Chondrocyte (in vitro differentiated cells): ENCODE measurements around the gene SYMPK. TPM values are rescaled to one million over a fixed set of nuclear protein-coding genes. Genes with fewer than 3 reads are reported as not detected.

Experiments used
- DNase-seq: peaks from one replicate; pipeline ENCODE4 v3.0.0; 2021; ENCODE audit warnings: mixed read lengths, low spot score
- H3K27ac Mint-ChIP-seq: one replicate; pipeline ENCODE4 v1.8.0; 2021; ENCODE audit warnings: mild to moderate bottlenecking, moderate library complexity, mixed read lengths; ENCODE audit not compliant: unreplicated experiment
- H3K27me3 Mint-ChIP-seq: 2 replicates; pipeline ENCODE4 v1.8.0; 2021; ENCODE audit warnings: low read depth, mixed read lengths
- H3K36me3 Mint-ChIP-seq: 2 replicates; pipeline ENCODE4 v1.8.0; 2021; ENCODE audit warnings: low read depth, mixed read lengths
- H3K4me1 Mint-ChIP-seq: 2 replicates; pipeline ENCODE4 v1.8.0; 2021; ENCODE audit warnings: low read depth, mild to moderate bottlenecking, mixed read lengths
- H3K4me3 Mint-ChIP-seq: one replicate; pipeline ENCODE4 v1.8.0; 2021; ENCODE audit warnings: mild to moderate bottlenecking, moderate library complexity, mixed read lengths; ENCODE audit not compliant: unreplicated experiment
- H3K9me3 Mint-ChIP-seq: 2 replicates; pipeline ENCODE4 v1.8.0; 2021; ENCODE audit warnings: low read depth, mixed read lengths
- total RNA-seq: library from RNA; stranded (reverse); gene quantifications from 3 replicates; pipeline ENCODE4 v1.2.1, GENCODE V29; 2021
- TF ChIP-seq, protein P1 (sequence below): fragments of 200-600 bp; sonication (generic); IDR thresholded peaks from 2 replicates; pipeline ENCODE4 v1.5.0; 2021; ENCODE audit warnings: antibody characterized with exemption, mild to moderate bottlenecking, moderate library complexity

SYMPK gene
- total RNA-seq, 1 donor from 2014 or later, result 56.5 TPM

DNA sequence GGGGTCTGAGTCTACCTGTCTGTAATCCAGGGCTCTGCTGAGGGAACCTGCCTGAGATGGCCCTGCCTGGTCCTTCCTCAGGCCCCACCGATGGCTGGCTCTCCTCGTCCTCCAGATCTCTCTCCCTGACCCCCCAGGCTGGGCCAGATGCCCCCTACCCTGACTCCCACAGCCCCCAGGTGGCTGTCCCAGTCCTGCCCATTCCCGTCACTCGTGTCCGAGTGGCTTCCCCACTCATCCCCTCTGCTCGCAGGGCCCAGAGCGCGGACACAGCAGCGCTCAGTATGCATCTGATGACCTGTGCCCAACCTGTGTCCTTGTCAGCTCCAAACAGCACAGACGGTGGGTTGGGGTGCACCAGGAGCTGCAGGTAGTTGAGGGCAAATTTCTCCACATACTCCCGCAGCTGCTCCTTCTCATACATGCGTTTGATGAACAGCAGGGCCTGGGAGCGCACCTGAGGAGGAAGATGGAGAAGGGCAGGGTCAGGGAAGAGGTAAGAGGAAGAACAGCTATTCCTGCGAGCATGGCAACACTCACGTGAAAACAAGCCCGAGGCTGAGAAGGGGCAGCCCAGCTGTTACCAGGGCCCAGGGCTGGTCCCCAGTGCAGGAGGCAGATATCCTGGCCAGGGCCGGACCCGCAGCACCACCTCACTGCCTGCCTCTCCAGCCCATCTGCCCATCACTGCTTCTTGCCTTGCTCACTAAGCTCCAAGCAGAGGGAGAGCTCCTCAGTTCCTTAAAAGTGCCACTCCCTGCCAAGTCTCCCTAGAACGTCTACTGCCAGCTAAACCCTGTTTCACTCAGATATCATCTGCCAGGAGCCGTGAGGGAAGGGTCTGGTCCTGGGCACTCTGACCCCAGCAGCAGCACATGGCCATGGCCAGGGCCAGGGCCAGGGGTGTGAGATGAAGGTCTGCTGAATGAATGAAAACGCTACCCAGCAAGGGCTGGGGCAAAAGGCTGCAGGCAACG, 36.7 kb downstream of the SYMPK start:
- Mint-ChIP-seq H3K27ac (no peak overlapping the region), H3K27me3 (no peaks in the 10 kb centered on the region), H3K9me3 (no peaks in the 10 kb centered on the region), H3K4me3 (no peak overlapping the region), H3K4me1 (peaks cover 19% of the 10 kb centered on the region), H3K36me3 (peaks cover 42% of the 10 kb centered on the region)
- peak; percentile 86 for DNase-seq
- TF ChIP-seq, protein P1, sequence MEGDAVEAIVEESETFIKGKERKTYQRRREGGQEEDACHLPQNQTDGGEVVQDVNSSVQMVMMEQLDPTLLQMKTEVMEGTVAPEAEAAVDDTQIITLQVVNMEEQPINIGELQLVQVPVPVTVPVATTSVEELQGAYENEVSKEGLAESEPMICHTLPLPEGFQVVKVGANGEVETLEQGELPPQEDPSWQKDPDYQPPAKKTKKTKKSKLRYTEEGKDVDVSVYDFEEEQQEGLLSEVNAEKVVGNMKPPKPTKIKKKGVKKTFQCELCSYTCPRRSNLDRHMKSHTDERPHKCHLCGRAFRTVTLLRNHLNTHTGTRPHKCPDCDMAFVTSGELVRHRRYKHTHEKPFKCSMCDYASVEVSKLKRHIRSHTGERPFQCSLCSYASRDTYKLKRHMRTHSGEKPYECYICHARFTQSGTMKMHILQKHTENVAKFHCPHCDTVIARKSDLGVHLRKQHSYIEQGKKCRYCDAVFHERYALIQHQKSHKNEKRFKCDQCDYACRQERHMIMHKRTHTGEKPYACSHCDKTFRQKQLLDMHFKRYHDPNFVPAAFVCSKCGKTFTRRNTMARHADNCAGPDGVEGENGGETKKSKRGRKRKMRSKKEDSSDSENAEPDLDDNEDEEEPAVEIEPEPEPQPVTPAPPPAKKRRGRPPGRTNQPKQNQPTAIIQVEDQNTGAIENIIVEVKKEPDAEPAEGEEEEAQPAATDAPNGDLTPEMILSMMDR, result no peak

DNA sequence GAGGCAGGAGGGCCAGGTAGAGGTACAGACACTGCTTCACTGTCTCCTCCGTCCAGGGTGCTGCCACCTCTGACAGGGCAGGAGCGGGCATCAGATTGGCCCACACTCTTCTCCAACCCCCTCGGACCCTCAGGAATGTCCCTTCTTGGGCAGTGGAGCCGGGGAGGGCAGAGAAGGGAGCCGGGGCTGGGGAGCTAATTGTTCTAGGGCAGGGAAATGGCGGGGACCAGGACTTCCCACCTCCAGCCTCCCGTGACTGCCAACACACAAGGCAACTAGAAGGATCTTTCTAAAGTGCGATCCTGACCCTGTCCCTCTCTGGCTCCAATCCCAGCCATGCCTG, 37.7 kb downstream of the SYMPK start:
- H3K36me3 Mint-ChIP-seq, result peaks cover 40% of the 10 kb centered on the region
- H3K9me3 Mint-ChIP-seq, result no peaks in the 10 kb centered on the region
- no peak overlapping the region for H3K27ac Mint-ChIP-seq

DNA sequence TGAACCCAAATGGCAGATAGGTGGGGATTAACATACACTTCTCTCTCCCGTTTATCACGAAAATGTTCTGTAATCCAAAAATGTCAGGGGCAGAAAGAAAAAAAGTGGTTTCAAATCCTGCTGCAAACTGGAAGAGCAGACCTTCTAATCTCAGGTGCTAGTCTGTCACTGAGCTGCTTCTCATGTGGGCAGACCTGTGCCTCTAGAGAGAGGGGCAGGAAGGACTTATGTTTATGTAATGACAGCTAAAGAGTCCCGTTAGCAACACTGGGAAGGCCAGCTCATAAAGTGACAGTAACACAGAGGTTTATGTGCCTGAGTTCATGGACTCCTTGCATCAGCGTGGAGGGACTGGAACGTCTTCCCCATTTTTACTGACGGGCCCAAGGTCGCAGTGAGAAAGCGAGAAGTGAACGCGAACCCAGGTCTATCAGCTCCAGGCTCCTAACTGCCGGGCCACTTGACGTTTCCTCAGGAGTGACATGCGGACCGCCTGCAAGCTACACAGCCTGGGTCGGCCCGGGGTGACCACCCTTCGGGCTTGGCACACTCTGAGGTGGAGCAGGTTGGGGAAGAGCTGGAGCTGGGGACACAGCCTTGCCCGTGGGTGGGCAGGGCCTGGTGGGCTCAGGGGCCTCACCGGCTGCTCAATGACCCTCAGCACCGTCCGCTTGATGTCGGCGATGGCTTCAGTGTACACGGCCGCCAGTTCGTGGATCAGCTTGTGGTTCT, 38.2 kb downstream of the SYMPK start:
- peak; percentile 87 for DNase-seq
- no peaks in the 10 kb centered on the region for H3K9me3 Mint-ChIP-seq
- no peak overlapping the region for H3K4me3 Mint-ChIP-seq
- TF ChIP-seq, protein P1, result no peak
- no peak overlapping the region for H3K27ac Mint-ChIP-seq
- H3K36me3 Mint-ChIP-seq, result peaks cover 39% of the 10 kb centered on the region
- H3K27me3 Mint-ChIP-seq, result no peaks in the 10 kb centered on the region
- H3K4me1 Mint-ChIP-seq, result peaks cover 19% of the 10 kb centered on the region

More for the DNA sequence above, 37.7 kb downstream of the SYMPK start:
- Mint-ChIP-seq H3K4me1 (peaks cover 19% of the 10 kb centered on the region), H3K27me3 (no peaks in the 10 kb centered on the region), H3K4me3 (no peak overlapping the region)
- no peak for DNase-seq
- TF ChIP-seq, protein P1, result no peak

DNA sequence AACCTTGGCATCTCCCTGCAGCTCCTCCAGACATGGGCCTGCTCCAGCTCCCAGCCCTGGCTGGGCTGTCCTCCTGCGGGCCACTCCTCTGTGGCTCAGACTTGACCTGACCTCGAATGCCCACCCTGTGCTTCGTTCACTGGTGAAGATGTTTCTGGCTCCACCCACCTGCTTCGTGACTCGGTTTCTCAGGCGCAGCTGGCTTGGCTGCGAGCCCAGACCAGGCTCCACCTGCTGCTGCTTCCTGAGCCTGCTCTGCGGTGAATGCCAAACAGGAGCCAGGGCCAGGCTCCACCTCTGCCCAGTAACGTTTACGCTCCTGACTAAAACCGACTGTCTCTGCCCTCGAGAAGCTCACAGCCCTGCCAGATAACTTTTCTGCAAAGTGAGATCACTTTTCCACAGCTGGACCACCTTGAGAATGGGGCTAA, 38.9 kb downstream of the SYMPK start:
- H3K4me3 Mint-ChIP-seq, result no peak overlapping the region
- no peak for DNase-seq
- TF ChIP-seq, protein P1, result no peak

DNA sequence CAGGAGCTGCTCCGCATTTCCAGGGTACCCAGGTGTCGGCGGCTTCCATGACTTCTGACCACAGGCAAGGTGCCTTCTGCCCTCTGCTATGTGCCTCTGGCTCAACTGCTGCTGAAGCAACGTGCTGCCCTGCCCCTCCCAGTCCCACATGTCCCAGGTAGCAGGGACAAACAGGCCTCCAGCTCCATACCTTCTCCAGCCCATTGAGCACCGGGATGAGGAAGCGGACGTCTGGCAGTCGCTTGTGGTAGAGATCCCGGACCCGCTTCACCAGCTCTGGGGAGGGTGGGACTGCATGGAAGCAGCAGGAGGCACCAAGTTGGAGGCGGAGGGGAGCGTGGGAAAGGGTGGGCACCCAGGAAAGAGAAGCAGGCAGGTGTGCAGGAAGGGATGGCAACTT, 39.8 kb downstream of the SYMPK start:
- DNase-seq, result no peak
- Mint-ChIP-seq H3K27ac (no peak overlapping the region), H3K36me3 (peaks cover 28% of the 10 kb centered on the region), H3K9me3 (no peaks in the 10 kb centered on the region), H3K4me3 (no peak overlapping the region), H3K27me3 (no peaks in the 10 kb centered on the region), H3K4me1 (peaks cover 15% of the 10 kb centered on the region)
- TF ChIP-seq, protein P1, result no peak

More for the DNA sequence above, 38.9 kb downstream of the SYMPK start:
- peaks cover 19% of the 10 kb centered on the region for H3K4me1 Mint-ChIP-seq
- no peaks in the 10 kb centered on the region for H3K9me3 Mint-ChIP-seq
- no peaks in the 10 kb centered on the region for H3K27me3 Mint-ChIP-seq
- H3K36me3 Mint-ChIP-seq, result peaks cover 34% of the 10 kb centered on the region
- no peak overlapping the region for H3K27ac Mint-ChIP-seq
